Measurements from ENCODE around the gene EEPD1.

EEPD1 gene

GRCh38 chr7:36157527-36158320, 4.7 kb downstream of the EEPD1 start:
- no peak for DNase-seq

DNA sequence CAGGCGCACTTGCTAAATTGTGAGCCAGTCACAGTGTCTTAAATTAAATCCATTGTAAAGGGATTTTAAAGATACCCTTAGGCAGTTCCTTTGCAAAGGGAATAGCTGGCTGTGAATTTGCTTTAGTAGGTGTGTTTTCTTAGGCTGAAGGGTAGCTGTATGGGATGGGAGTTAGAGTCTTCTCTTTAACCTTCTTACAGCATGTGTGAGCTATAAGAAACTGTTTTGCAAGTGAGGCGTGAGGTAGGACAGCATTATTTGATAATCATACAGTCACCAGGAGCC, 5.2 kb downstream of the EEPD1 start:
- DNase-seq: no peak

- DNase-seq: no peak
These were observed 6.6 kb downstream of the EEPD1 start for GRCh38 chr7:36159618-36160017.

GRCh38 chr7:36160313-36160712, 7.3 kb downstream of the EEPD1 start:
- DNase-seq: no peak

- DNase-seq: no peak
These were observed 8.9 kb downstream of the EEPD1 start for GRCh38 chr7:36161996-36162395.

GRCh38 chr7:36165059-36165458, 12.0 kb downstream of the EEPD1 start:
- no peak for DNase-seq

GRCh38 chr7:36165802-36166201, 12.7 kb downstream of the EEPD1 start:
- DNase-seq: no peak

GRCh38 chr7:36167403-36168050, 14.5 kb downstream of the EEPD1 start:
- DNase-seq: no peak

- no peak for DNase-seq
These were observed 18.4 kb downstream of the EEPD1 start for GRCh38 chr7:36171503-36171902.

DNA sequence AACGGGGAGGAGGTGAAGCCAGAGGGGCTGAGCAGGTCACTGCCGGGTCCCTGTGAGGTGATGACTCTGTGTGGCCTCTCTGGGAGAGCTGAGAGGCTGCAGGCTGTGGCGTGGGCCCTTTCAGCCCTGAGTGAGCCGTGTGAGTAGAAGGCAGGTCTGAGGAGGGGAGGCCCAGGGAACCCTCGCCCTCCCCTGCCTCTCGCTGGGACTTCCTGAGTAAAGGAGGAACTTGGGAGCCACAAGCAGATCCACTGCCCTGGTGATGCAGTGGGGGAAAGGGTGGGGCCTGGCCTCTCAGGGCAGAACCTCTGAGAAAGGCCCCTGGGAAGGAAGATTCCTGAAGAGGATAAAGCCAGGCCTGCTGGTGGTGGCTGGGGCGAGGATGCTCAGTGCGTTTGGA, 22.8 kb downstream of the EEPD1 start:
- DNase-seq: no peak

- no peak for DNase-seq
These were observed 23.6 kb downstream of the EEPD1 start for GRCh38 chr7:36176697-36177096.

DNA sequence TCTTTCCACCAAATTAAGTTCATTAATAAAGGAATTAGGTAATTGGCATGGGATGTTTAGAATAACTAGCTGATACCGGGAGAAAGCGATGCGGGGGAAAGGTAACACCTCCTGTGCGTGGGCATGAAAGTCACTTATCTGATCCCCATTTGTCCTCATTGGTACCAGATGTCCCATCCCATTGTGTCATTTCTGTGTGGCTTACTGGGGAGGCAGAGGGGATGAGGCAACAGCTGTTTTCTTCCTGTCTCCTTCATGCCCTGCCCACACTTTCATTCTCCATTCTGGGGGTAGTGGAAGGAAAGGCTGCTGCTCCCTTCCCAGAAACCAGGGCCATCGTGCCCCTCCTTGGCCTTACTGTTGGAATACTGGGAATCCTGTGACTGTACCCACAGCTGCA, 27.1 kb downstream of the EEPD1 start:
- DNase-seq: no peak

- no peak for DNase-seq
These were observed 28.6 kb downstream of the EEPD1 start for GRCh38 chr7:36181668-36182067.

GRCh38 chr7:36182854-36183604, 30.0 kb downstream of the EEPD1 start:
- no peak for DNase-seq

- DNase-seq: no peak
These were observed 32.0 kb downstream of the EEPD1 start for GRCh38 chr7:36185092-36185491.

DNA sequence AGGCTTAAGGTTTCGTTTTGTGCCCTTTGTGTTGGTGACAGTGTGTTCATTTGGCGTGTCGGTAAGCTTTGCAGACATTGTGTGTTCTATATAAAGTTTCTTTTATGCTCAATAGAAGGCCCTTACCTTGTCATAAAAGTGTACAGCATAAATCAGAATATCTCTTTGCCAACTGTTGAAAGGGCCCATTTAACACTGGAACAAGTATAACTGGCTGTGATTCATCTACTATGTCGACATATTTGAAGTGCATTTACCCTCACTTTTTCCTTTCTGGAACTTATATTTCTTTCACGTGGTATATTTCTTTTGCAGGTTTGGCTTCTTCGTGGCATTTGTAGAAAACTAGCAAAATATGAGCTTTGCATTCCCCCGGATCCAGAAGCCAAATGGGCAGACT, 32.7 kb downstream of the EEPD1 start:
- DNase-seq: no peak

DNA sequence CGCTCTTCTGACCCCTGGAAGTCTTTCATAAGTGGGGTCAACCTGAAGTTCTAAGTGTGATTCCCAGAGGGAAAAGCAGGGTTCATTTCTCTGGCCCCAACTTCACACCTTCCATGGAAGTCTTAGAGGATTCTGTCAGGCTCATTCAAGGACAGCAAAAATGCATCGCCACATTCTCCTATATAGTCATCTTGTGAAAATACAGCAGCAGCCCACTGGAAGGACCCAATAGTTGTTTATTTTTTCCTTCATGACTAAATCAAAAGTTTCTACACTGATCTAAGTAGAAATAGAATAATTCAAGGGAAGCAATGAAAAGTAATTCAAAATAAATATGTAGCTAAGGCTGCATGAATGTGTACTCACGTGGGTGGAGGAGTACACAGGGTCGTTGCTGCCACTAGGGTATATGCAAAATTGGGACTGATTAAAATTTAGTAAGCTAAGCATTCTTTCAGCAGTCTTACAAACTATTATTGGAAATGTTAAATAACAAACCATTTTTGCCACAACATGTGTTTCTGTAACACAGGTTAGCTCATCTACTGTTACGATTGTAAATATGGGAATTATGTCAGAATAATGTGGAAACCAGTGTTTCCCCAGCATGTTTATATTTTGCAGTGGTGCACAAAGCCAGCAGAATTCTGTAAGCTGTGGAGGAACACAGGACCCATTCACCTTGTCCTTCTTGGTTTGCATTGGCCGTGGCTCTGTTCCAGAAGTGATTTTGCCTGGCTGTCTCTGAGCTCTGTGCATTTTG, 33.5 kb downstream of the EEPD1 start:
- no peak for DNase-seq

GRCh38 chr7:36188266-36188665, 35.2 kb downstream of the EEPD1 start:
- DNase-seq: no peak

DNA sequence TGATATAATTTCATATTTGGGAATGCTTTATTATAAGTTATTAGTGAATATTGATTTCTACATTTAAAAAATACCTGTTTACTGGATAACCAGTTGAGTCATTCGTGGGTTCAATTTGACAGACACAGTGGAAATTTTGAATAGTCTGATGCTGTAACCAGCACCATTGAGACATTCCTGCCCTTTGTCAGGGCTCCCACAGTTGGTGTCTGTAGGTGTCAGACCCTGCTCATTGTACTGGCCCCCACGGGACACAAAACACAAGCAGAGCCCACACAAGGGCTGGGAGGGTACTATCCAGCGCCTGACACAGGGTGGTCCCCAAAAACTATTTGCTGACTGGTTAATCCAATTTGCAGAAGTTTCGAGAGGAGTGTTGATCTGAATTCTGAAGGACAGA, 35.9 kb downstream of the EEPD1 start:
- no peak for DNase-seq

DNA sequence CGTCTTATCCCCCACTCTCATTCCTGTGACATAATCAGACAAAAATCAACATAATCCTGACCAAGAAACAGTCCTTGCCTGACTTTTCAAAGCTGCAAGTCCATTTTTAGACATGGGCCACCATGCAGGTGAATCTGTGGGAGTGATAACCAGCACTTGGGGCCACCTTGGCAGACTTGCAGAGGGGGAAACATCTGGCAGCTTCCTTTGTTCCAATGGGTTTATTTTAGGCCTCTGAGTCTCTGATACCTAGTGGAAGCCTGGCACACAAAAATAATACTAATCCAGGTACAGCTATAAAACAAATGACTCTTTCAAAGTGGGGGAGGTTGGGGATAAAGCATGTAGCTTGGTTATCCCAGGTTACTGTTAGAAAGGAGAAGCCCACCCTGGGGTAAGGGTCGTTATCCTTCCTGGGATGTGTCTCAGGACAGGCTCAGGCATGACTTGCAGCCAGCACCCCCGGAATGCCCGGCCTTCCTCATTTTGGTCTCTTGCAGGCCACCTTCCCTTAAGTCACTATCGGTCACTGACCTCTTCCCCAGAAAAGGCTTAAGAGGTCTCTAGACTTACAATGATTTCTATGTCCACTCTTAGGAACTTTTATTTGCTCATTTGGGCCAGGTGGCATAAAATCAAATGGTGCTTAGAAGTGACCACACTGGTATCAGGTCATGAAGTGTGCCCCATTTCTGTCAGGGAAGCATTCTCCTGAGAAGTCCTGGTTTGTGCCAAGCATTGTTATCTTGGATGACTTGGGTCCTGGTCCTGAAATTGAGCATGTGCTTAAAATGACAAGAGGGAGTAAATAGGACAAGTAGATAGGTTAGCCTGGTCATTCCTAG, 37.6 kb downstream of the EEPD1 start:
- no peak for DNase-seq

DNA sequence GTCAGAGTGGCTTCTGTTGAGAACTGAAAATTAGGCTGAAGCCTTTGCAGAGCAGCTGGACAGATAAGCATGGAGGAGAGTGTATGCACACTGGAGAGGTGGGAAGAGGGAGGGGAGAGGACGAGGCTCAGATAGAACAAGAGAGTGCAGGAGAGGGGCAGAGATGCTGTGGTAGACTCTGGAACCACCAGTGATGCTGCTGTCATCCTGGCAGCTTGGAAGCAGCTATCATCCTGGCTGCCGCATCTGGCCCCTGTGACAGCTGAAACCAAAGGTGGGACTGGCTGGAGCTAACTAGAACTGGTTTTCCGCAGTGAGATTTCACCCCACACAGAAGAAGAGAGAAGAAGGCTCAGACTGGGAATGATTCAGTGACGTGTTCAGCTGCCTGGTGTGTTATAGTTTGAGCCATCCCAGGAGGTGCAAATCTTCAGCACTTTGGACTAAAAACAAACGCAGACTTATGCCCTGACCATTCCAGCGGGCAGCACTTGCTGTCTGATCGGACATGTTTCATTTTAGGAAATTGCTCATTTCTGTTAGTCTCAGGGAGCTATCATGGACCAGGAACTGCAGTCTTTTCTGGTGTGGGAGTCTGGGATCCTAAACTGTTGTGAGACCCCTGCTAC, 38.4 kb downstream of the EEPD1 start:
- no peak for DNase-seq

All from NCI-H748 treated with DMSO at 0.1 percent for 48 hours (cell line).